HL-60 (cell line): ENCODE measurements around the gene RFFL.

ENCODE experiments used
- GABPA ChIP-seq: IDR thresholded peaks from 2 replicates; pipeline ENCODE4 v1.6.1; 2012; ENCODE audit warnings: low read depth
- POLR2AphosphoS5 ChIP-seq: IDR thresholded peaks from 2 replicates; pipeline ENCODE4 v1.6.1; 2012; ENCODE audit warnings: low read depth
- SPI1 ChIP-seq: IDR thresholded peaks from 2 replicates; pipeline ENCODE4 v1.6.1; 2012; ENCODE audit warnings: low read depth, mild to moderate bottlenecking, borderline replicate concordance
- TF ChIP-seq, protein P1 (sequence below): IDR thresholded peaks from one replicate; pipeline ENCODE4 v1.5.1; 2011; ENCODE audit warnings: low read length, control low read depth, inconsistent platforms; ENCODE audit not compliant: insufficient read depth
- TF ChIP-seq, protein P2 (sequence below): IDR thresholded peaks from 2 replicates; pipeline ENCODE4 v1.6.1; 2012; ENCODE audit warnings: low read depth; ENCODE audit not compliant: insufficient replicate concordance

DNA sequence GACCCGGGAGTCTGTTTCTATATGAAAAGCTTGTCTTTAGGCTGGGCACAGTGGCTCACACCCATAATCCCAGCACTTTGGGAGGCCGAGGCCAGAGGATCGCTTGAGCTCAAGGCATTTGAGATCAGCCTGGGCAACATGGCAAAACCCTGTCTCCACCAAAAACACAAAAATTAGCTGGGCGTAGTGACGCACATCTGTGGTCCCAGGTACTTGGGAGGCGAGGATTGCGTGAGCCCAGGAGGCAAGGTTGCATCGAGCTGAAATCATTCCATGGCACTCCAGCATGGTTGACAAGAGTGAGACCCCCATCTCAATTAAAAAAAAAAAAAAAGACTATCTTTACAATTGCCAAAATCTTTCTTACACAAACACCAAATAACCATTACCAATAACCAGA, 22.7 kb upstream of the RFFL start:
- TF ChIP-seq, protein P1, sequence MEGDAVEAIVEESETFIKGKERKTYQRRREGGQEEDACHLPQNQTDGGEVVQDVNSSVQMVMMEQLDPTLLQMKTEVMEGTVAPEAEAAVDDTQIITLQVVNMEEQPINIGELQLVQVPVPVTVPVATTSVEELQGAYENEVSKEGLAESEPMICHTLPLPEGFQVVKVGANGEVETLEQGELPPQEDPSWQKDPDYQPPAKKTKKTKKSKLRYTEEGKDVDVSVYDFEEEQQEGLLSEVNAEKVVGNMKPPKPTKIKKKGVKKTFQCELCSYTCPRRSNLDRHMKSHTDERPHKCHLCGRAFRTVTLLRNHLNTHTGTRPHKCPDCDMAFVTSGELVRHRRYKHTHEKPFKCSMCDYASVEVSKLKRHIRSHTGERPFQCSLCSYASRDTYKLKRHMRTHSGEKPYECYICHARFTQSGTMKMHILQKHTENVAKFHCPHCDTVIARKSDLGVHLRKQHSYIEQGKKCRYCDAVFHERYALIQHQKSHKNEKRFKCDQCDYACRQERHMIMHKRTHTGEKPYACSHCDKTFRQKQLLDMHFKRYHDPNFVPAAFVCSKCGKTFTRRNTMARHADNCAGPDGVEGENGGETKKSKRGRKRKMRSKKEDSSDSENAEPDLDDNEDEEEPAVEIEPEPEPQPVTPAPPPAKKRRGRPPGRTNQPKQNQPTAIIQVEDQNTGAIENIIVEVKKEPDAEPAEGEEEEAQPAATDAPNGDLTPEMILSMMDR = no peak
- TF ChIP-seq POLR2AphosphoS5 (no peak), SPI1 (no peak), GABPA (no peak)
- TF ChIP-seq, protein P2, sequence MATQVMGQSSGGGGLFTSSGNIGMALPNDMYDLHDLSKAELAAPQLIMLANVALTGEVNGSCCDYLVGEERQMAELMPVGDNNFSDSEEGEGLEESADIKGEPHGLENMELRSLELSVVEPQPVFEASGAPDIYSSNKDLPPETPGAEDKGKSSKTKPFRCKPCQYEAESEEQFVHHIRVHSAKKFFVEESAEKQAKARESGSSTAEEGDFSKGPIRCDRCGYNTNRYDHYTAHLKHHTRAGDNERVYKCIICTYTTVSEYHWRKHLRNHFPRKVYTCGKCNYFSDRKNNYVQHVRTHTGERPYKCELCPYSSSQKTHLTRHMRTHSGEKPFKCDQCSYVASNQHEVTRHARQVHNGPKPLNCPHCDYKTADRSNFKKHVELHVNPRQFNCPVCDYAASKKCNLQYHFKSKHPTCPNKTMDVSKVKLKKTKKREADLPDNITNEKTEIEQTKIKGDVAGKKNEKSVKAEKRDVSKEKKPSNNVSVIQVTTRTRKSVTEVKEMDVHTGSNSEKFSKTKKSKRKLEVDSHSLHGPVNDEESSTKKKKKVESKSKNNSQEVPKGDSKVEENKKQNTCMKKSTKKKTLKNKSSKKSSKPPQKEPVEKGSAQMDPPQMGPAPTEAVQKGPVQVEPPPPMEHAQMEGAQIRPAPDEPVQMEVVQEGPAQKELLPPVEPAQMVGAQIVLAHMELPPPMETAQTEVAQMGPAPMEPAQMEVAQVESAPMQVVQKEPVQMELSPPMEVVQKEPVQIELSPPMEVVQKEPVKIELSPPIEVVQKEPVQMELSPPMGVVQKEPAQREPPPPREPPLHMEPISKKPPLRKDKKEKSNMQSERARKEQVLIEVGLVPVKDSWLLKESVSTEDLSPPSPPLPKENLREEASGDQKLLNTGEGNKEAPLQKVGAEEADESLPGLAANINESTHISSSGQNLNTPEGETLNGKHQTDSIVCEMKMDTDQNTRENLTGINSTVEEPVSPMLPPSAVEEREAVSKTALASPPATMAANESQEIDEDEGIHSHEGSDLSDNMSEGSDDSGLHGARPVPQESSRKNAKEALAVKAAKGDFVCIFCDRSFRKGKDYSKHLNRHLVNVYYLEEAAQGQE = no peak
